Kidney epithelial cell (primary cell): ENCODE data around the gene RCAN3. TPM values are rescaled to one million over a fixed set of nuclear protein-coding genes. Genes with fewer than 3 reads are reported as not detected.
A peak's percentile ranks its signal among the peaks of the same experiment; 100 is the strongest.

Source experiments
- DNase-seq: peaks from one replicate; pipeline ENCODE4 v3.0.0-alpha.2; 2010; ENCODE audit warnings: low read depth
- H3K27me3 ChIP-seq: 2 replicates; pipeline ENCODE4 v1.6.0; 2011; ENCODE audit warnings: low read length; ENCODE audit not compliant: control insufficient read depth, insufficient read depth
- H3K36me3 ChIP-seq: 2 replicates; pipeline ENCODE4 v1.5.1; 2011; ENCODE audit warnings: low read length; ENCODE audit not compliant: control insufficient read depth, insufficient read depth
- H3K4me3 ChIP-seq: 2 replicates; pipeline ENCODE4 v1.5.1; 2011; ENCODE audit warnings: low read depth, mild to moderate bottlenecking, control low read depth, low read length
- CTCF ChIP-seq: IDR thresholded peaks from 2 replicates; pipeline ENCODE4 v1.5.1; 2011; ENCODE audit warnings: mild to moderate bottlenecking, moderate library complexity, low read length, control low read depth, inconsistent platforms; ENCODE audit not compliant: insufficient read depth, poor library complexity, severe bottlenecking
- total RNA-seq: library from RNA; depleted of rRNA; stranded (reverse); fragments of >200 nt; gene quantifications from 2 replicates; pipeline ENCODE4 v1.2.3, GENCODE V29; 2015

RCAN3 gene
- total RNA-seq, 1 donor from 2014 or later, result 24.4 TPM

GRCh38 chr1:24498589-24498988, 4.0 kb upstream of the RCAN3 start:
- TF ChIP-seq CTCF, result no peak
- H3K36me3 ChIP-seq, result no peaks in the 10 kb centered on the region
- H3K27me3 ChIP-seq, result no peaks in the 10 kb centered on the region
- H3K4me3 ChIP-seq, result no peak overlapping the region
- DNase-seq, result no peak

GRCh38 chr1:24500448-24501048, 2.1 kb upstream of the RCAN3 start:
- no peak for TF ChIP-seq CTCF
- H3K4me3 ChIP-seq, result no peak overlapping the region
- no peak for DNase-seq
- no peaks in the 10 kb centered on the region for H3K27me3 ChIP-seq
- no peaks in the 10 kb centered on the region for H3K36me3 ChIP-seq

- H3K4me3 ChIP-seq, result peak overlapping the region; percentile 79
- no peak for DNase-seq
- H3K27me3 ChIP-seq, result no peaks in the 10 kb centered on the region
- no peaks in the 10 kb centered on the region for H3K36me3 ChIP-seq
- TF ChIP-seq CTCF, result no peak
Measured at GRCh38 chr1:24501371-24502064, 1.1 kb upstream of the RCAN3 start.

GRCh38 chr1:24502065-24502708, 449 bp upstream of the RCAN3 start:
- Histone ChIP-seq H3K36me3 (no peaks in the 10 kb centered on the region), H3K4me3 (peak overlapping the region; percentile 79), H3K27me3 (no peaks in the 10 kb centered on the region)
- no peak for TF ChIP-seq CTCF
- DNase-seq, result peak; percentile 19

GRCh38 chr1:24503059-24503751, 569 bp downstream of the RCAN3 start:
- DNase-seq, result no peak
- H3K4me3 ChIP-seq, result peak overlapping the region; percentile 79
- no peaks in the 10 kb centered on the region for H3K36me3 ChIP-seq
- TF ChIP-seq CTCF, result no peak
- no peaks in the 10 kb centered on the region for H3K27me3 ChIP-seq
